ENCODE results near the gene MEI4. TPM values are rescaled to one million over a fixed set of nuclear protein-coding genes. Genes with fewer than 3 reads are reported as not detected.

Gene MEI4
- total RNA-seq, 1 donor from 2014 or later = 0.06 TPM

- DNase-seq (ENCODE audit: low read depth) = no peak
- no peak overlapping the region for H3K4me3 ChIP-seq (ENCODE audit: low read depth, low read length)
- no peak for TF ChIP-seq CTCF (conservative IDR thresholded peaks at IDR 0.05; ENCODE audit: low read depth, low read length)
Observed at GRCh38 chr6:77812304-77812703, 159.5 kb downstream of the MEI4 start.

- DNase-seq (ENCODE audit: low read depth) = no peak
- TF ChIP-seq CTCF (conservative IDR thresholded peaks at IDR 0.05; ENCODE audit: low read depth, low read length) = no peak
- no peak overlapping the region for H3K4me3 ChIP-seq (ENCODE audit: low read depth, low read length)
Observed at GRCh38 chr6:77813090-77813489, 160.3 kb downstream of the MEI4 start.

GRCh38 chr6:77814119-77814518 is 161.3 kb downstream of the MEI4 start:
- H3K4me3 ChIP-seq (ENCODE audit: low read depth, low read length) = no peak overlapping the region
- TF ChIP-seq CTCF (conservative IDR thresholded peaks at IDR 0.05; ENCODE audit: low read depth, low read length) = no peak
- no peak for DNase-seq (ENCODE audit: low read depth)

GRCh38 chr6:77815531-77815930 is 162.7 kb downstream of the MEI4 start:
- no peak overlapping the region for H3K4me3 ChIP-seq (ENCODE audit: low read depth, low read length)
- TF ChIP-seq CTCF (conservative IDR thresholded peaks at IDR 0.05; ENCODE audit: low read depth, low read length) = no peak

GRCh38 chr6:77816766-77817270 is 164.0 kb downstream of the MEI4 start:
- DNase-seq (ENCODE audit: low read depth) = no peak
- H3K4me3 ChIP-seq (ENCODE audit: low read depth, low read length) = no peak overlapping the region
- TF ChIP-seq CTCF (conservative IDR thresholded peaks at IDR 0.05; ENCODE audit: low read depth, low read length) = no peak

More at GRCh38 chr6:77815531-77815930, 162.7 kb downstream of the MEI4 start:
- DNase-seq (ENCODE audit: low read depth) = no peak

GRCh38 chr6:77822265-77822664 is 169.4 kb downstream of the MEI4 start:
- no peak for TF ChIP-seq CTCF (conservative IDR thresholded peaks at IDR 0.05; ENCODE audit: low read depth, low read length)
- no peak overlapping the region for H3K4me3 ChIP-seq (ENCODE audit: low read depth, low read length)

GRCh38 chr6:77825204-77825603 is 172.4 kb downstream of the MEI4 start:
- no peak for TF ChIP-seq CTCF (conservative IDR thresholded peaks at IDR 0.05; ENCODE audit: low read depth, low read length)
- H3K4me3 ChIP-seq (ENCODE audit: low read depth, low read length) = no peak overlapping the region
- no peak for DNase-seq (ENCODE audit: low read depth)

More at GRCh38 chr6:77822265-77822664, 169.4 kb downstream of the MEI4 start:
- DNase-seq (ENCODE audit: low read depth) = no peak
